ENCODE results near the gene ARHGEF7.

The ARHGEF7 gene

GRCh38 chr13:111111376-111111937, 3.7 kb upstream of the ARHGEF7 start:
- DNase-seq (ENCODE audit: low spot score) = no peak

- no peak for DNase-seq (ENCODE audit: low spot score)
These were observed 2.9 kb upstream of the ARHGEF7 start for GRCh38 chr13:111112196-111112595.

- no peak for DNase-seq (ENCODE audit: low spot score)
These were observed 599 bp upstream of the ARHGEF7 start for GRCh38 chr13:111114362-111115060.

- peak; percentile 58 for DNase-seq (ENCODE audit: low spot score)
These were observed 933 bp downstream of the ARHGEF7 start for GRCh38 chr13:111115965-111116521.

GRCh38 chr13:111116856-111117255, 1.7 kb downstream of the ARHGEF7 start:
- DNase-seq (ENCODE audit: low spot score) = no peak

GRCh38 chr13:111117289-111117688, 2.2 kb downstream of the ARHGEF7 start:
- no peak for DNase-seq (ENCODE audit: low spot score)

GRCh38 chr13:111117961-111118360, 2.9 kb downstream of the ARHGEF7 start:
- no peak for DNase-seq (ENCODE audit: low spot score)

- no peak for DNase-seq (ENCODE audit: low spot score)
These were observed 3.9 kb downstream of the ARHGEF7 start for GRCh38 chr13:111118898-111119607.

- no peak for DNase-seq (ENCODE audit: low spot score)
These were observed 4.9 kb downstream of the ARHGEF7 start for GRCh38 chr13:111119966-111120365.

GRCh38 chr13:111120422-111120821, 5.3 kb downstream of the ARHGEF7 start:
- no peak for DNase-seq (ENCODE audit: low spot score)

- no peak for DNase-seq (ENCODE audit: low spot score)
These were observed 5.8 kb downstream of the ARHGEF7 start for GRCh38 chr13:111120913-111121312.

- DNase-seq (ENCODE audit: low spot score) = no peak
These were observed 6.4 kb downstream of the ARHGEF7 start for GRCh38 chr13:111121506-111121905.

- no peak for DNase-seq (ENCODE audit: low spot score)
These were observed 6.9 kb downstream of the ARHGEF7 start for GRCh38 chr13:111122056-111122455.

- no peak for DNase-seq (ENCODE audit: low spot score)
These were observed 7.5 kb downstream of the ARHGEF7 start for GRCh38 chr13:111122631-111123030.

- no peak for DNase-seq (ENCODE audit: low spot score)
These were observed 8.1 kb downstream of the ARHGEF7 start for GRCh38 chr13:111123221-111123620.

GRCh38 chr13:111123649-111124048, 8.5 kb downstream of the ARHGEF7 start:
- DNase-seq (ENCODE audit: low spot score) = no peak

GRCh38 chr13:111126509-111126908, 11.4 kb downstream of the ARHGEF7 start:
- DNase-seq (ENCODE audit: low spot score) = no peak

GRCh38 chr13:111129465-111130115, 14.5 kb downstream of the ARHGEF7 start:
- no peak for DNase-seq (ENCODE audit: low spot score)

- DNase-seq (ENCODE audit: low spot score) = no peak
These were observed 15.0 kb downstream of the ARHGEF7 start for GRCh38 chr13:111130116-111130508.

- DNase-seq (ENCODE audit: low spot score) = no peak
These were observed 15.9 kb downstream of the ARHGEF7 start for GRCh38 chr13:111131048-111131447.

GRCh38 chr13:111131611-111132010, 16.5 kb downstream of the ARHGEF7 start:
- DNase-seq (ENCODE audit: low spot score) = no peak

- DNase-seq (ENCODE audit: low spot score) = no peak
These were observed 17.8 kb downstream of the ARHGEF7 start for GRCh38 chr13:111132948-111133347.

GRCh38 chr13:111139452-111139851, 24.3 kb downstream of the ARHGEF7 start:
- DNase-seq (ENCODE audit: low spot score) = no peak
